Sigmoid colon (tissue), 7 donors: ENCODE data around the gene PSMG3. TPM values are rescaled to one million over a fixed set of nuclear protein-coding genes. Genes with fewer than 3 reads are reported as not detected.

Experiments
- DNase-seq: peaks from one replicate; pipeline ENCODE4 v3.0.0-alpha.2; 2019
- H3K27ac ChIP-seq, 4 donors: fragments of 200-600 bp; sonication (generic); one replicate each; pipeline ENCODE4 v1.5.1; 2016 to 2019; ENCODE audit warnings: mild to moderate bottlenecking in 1 of 4
- H3K27me3 ChIP-seq, 3 donors: fragments of 200-600 bp; sonication (generic); one replicate each; pipeline ENCODE4 v1.5.1; 2019; ENCODE audit warnings: mild to moderate bottlenecking in 1 of 3
- H3K36me3 ChIP-seq, 4 donors: fragments of 200-600 bp; sonication (generic); one replicate each; pipeline ENCODE4 v1.5.1; 2016 to 2019
- H3K4me1 ChIP-seq, 4 donors: fragments of 200-600 bp; sonication (generic); one replicate each; pipeline ENCODE4 v1.5.1; 2017 to 2019
- H3K4me3 ChIP-seq, 4 donors: fragments of 200-600 bp; sonication (generic); one replicate each; pipeline ENCODE4 v1.5.1; 2017 to 2019; ENCODE audit warnings: mild to moderate bottlenecking in 2 of 4, moderate library complexity in 1 of 4
- H3K9me3 ChIP-seq, 4 donors: fragments of 200-600 bp in 3 of 4; sonication (generic) in 3 of 4; one replicate each; pipeline versions ENCODE4 v1.5.1 to v1.6.1; 2013 to 2019
- EP300 ChIP-seq, 4 donors: sonication (generic); formaldehyde crosslinking; IDR thresholded peaks; one replicate each; pipeline ENCODE4 v1.6.1; 2017; ENCODE audit warnings: antibody characterized with exemption in 4 of 4
- POLR2A ChIP-seq, 2 donors: fragments of 450-650 bp; IDR thresholded peaks; one replicate each; pipeline ENCODE4 v1.6.1; 2016; ENCODE audit warnings: antibody characterized with exemption in 2 of 2, mild to moderate bottlenecking in 2 of 2, moderate library complexity in 2 of 2
- POLR2AphosphoS5 ChIP-seq, 4 donors: sonication (generic); formaldehyde crosslinking; IDR thresholded peaks; one replicate each; pipeline ENCODE4 v1.6.1; 2017; ENCODE audit warnings: antibody characterized with exemption in 4 of 4
- WGBS, 2 donors: extraction: QIAGEN DNeasy Blood & Tissue Kit; methylation state at CpG; one replicate each; pipeline ENCODE4 v1.1.7; 2013; 5-methylcytosine and 5-hydroxymethylcytosine counted together
- intact Hi-C: fragments of 100-400 bp; cut with DNase I; formaldehyde crosslinking; loops from one replicate; pipeline ENCODE4 v1.15.1; 2023
- polyA plus RNA-seq, 3 donors: library from polyadenylated mRNA; stranded (reverse); fragments of 200-250 nt; gene quantifications; one replicate each; pipeline ENCODE4 v1.2.3, GENCODE V29; 2013
- total RNA-seq, 4 donors: library from RNA; depleted of rRNA; stranded (reverse); fragments of >200 nt; gene quantifications; one replicate each; pipeline ENCODE4 v1.1.0, GENCODE V29; 2016
- TF ChIP-seq, protein P1 (sequence below), 4 experiments: fragments of 450-650 bp in 3 of 4; fragments of 200-600 bp in 1 of 4; IDR thresholded peaks; one replicate each; pipeline ENCODE4 v1.5.1; 2016 to 2019; ENCODE audit warnings: antibody characterized with exemption in 4 of 4, mild to moderate bottlenecking in 3 of 4, moderate library complexity in 2 of 4
- donor health status: healthy with polysubstance abuse.
- donor health status: Bipolar disorder and iron deficiency.
- donor health status: healthy.

PSMG3 gene
- total and polyA plus RNA-seq, 7 donors: 23.3 to 68.0 (median 50.5) TPM

DNA sequence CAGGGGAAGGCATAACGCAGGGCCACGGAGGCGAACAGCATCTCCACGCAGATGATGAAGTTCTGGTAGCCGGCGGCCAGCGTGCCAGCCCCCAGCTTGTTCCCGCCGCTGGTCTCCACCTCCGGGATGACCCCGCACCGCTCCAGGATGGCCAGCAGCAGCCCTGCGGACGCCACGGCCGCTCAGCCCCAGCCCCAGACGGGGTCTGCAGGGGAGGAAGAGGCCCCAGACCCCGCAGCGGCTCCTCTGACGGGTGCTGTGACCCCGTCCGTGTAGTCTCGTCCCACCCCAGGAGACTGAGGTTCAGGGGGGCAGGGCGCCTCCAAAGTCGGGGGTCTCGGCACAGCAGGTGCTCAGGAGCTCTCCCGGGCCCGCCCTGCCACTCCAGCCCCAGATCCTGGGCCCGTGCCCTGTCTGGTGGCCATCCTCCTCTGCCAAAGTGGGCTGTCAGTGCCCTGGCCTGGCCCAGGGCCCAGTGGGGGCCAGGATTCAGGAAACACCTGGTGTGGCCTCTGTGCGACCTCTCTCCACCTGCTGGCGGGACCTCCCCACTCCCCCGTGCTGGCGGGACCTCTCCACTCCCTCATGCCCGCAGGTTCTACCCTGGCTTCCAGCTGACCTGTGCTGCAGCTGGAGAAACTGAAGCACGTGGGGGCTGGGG is 21.9 kb downstream of the PSMG3 start:
- Histone ChIP-seq H3K4me3 (no peak overlapping the region), H3K36me3 (peaks cover 0 to 14% (median 2%) of the 10 kb centered on the region in 4 donors), H3K9me3 (no peaks in the 10 kb centered on the region), H3K27ac (no peak overlapping the region), H3K4me1 (no peaks in the 10 kb centered on the region), H3K27me3 (no peaks in the 10 kb centered on the region)
- DNase-seq: no peak
- no peak for TF ChIP-seq EP300 (IDR thresholded peaks at IDR 0.05)
- TF ChIP-seq, protein P1, sequence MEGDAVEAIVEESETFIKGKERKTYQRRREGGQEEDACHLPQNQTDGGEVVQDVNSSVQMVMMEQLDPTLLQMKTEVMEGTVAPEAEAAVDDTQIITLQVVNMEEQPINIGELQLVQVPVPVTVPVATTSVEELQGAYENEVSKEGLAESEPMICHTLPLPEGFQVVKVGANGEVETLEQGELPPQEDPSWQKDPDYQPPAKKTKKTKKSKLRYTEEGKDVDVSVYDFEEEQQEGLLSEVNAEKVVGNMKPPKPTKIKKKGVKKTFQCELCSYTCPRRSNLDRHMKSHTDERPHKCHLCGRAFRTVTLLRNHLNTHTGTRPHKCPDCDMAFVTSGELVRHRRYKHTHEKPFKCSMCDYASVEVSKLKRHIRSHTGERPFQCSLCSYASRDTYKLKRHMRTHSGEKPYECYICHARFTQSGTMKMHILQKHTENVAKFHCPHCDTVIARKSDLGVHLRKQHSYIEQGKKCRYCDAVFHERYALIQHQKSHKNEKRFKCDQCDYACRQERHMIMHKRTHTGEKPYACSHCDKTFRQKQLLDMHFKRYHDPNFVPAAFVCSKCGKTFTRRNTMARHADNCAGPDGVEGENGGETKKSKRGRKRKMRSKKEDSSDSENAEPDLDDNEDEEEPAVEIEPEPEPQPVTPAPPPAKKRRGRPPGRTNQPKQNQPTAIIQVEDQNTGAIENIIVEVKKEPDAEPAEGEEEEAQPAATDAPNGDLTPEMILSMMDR (IDR thresholded peaks at IDR 0.05): no peak
- TF ChIP-seq POLR2A (IDR thresholded peaks at IDR 0.05): no peak
- TF ChIP-seq POLR2AphosphoS5 (IDR thresholded peaks at IDR 0.05): no peak
- intact Hi-C loops: no loop called here
- WGBS, 2 donors: 85 to 89% methylated on average over 35 of the region's 35 CpGs

- H3K36me3 ChIP-seq: peaks cover 0 to 21% (median 3%) of the 10 kb centered on the region in 4 donors
- DNase-seq: no peak
- TF ChIP-seq POLR2A (IDR thresholded peaks at IDR 0.05): no peak
- no peak for TF ChIP-seq POLR2AphosphoS5 (IDR thresholded peaks at IDR 0.05)
- TF ChIP-seq, protein P1 (IDR thresholded peaks at IDR 0.05): no peak
- no peak for TF ChIP-seq EP300 (IDR thresholded peaks at IDR 0.05)
- no peaks in the 10 kb centered on the region for H3K27me3 ChIP-seq
- H3K4me1 ChIP-seq: no peaks in the 10 kb centered on the region
- H3K4me3 ChIP-seq: no peak overlapping the region
- intact Hi-C loops: no loop called here
- no peaks in the 10 kb centered on the region for H3K9me3 ChIP-seq
- 89 to 92% methylated on average over 41 of the region's 41 CpGs for WGBS, 2 donors
- no peak overlapping the region for H3K27ac ChIP-seq
Observed at GRCh38 chr7:1546909-1547776, 22.7 kb downstream of the PSMG3 start.

DNA sequence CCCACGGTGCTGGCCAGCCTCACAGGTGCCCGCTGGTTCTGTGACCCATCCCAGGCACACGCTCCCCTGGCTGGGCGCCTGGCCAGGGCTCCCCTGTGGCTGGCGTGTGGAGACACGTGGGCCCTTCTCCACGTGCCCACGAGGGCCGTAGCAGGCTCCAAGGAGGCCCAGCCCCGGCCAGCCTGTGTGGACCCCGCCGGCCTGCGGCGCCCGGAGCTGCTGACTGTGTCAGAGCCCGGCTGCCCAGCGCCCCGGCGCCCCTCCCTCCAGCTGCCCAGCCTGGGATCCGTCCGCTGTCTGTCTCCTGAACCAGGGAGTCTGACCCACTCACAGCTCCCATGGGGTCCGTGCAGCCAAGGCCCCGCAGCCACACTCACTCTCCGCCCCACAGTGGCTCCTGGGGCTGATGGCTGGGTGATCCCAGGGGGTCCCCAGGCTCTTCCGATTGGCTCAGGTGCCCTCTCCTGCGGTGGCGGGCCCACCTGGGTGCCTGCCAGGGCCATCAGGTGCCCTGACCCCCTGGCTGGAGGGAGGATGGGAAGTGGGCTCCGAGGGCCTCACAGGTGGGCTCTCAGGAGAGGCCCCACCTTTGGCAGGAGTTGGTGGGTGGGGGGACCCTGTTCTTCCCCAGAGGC is 23.4 kb downstream of the PSMG3 start:
- H3K36me3 ChIP-seq: peaks cover 0 to 29% (median 7%) of the 10 kb centered on the region in 4 donors

GRCh38 chr7:1545417-1546246 is 24.2 kb downstream of the PSMG3 start:
- 58 to 80% methylated on average over 40 of the region's 40 CpGs for WGBS, 2 donors

More for the DNA sequence above, 23.4 kb downstream of the PSMG3 start:
- 79 to 89% methylated on average over 28 of the region's 28 CpGs for WGBS, 2 donors
- intact Hi-C loops: no loop called here
- H3K27me3 ChIP-seq: no peaks in the 10 kb centered on the region
- no peak overlapping the region for H3K4me3 ChIP-seq
- no peak for DNase-seq
- no peak overlapping the region for H3K27ac ChIP-seq
- no peak for TF ChIP-seq EP300 (IDR thresholded peaks at IDR 0.05)
- TF ChIP-seq POLR2A (IDR thresholded peaks at IDR 0.05): no peak
- TF ChIP-seq, protein P1 (IDR thresholded peaks at IDR 0.05): no peak
- no peak for TF ChIP-seq POLR2AphosphoS5 (IDR thresholded peaks at IDR 0.05)
- no peaks in the 10 kb centered on the region for H3K4me1 ChIP-seq
- no peaks in the 10 kb centered on the region for H3K9me3 ChIP-seq

More at GRCh38 chr7:1545417-1546246, 24.2 kb downstream of the PSMG3 start:
- TF ChIP-seq POLR2AphosphoS5 (IDR thresholded peaks at IDR 0.05): no peak
- H3K27me3 ChIP-seq: no peaks in the 10 kb centered on the region
- no peak overlapping the region for H3K27ac ChIP-seq
- H3K4me3 ChIP-seq: no peak overlapping the region
- H3K36me3 ChIP-seq: peaks cover 3 to 36% (median 11%) of the 10 kb centered on the region in 4 donors
- no peaks in the 10 kb centered on the region for H3K9me3 ChIP-seq
- intact Hi-C loops: no loop called here
- no peak for DNase-seq
- no peaks in the 10 kb centered on the region for H3K4me1 ChIP-seq
